Osteoblast (primary cell): ENCODE data around the gene PIGT. TPM values are rescaled to one million over a fixed set of nuclear protein-coding genes. Genes with fewer than 3 reads are reported as not detected.

Experiments used
- DNase-seq: peaks from one replicate; pipeline ENCODE4 v3.0.0; 2011; ENCODE audit warnings: low spot score, mixed read lengths; ENCODE audit not compliant: insufficient read length; ENCODE audit errors: missing footprints
- H2AFZ ChIP-seq: 2 replicates; pipeline ENCODE4 v1.6.0; 2011; ENCODE audit warnings: mild to moderate bottlenecking, low read length
- H3K27ac ChIP-seq: 2 replicates; pipeline ENCODE4 v1.5.1; 2011; ENCODE audit warnings: mild to moderate bottlenecking, low read depth, low read length, moderate library complexity
- H3K27me3 ChIP-seq: 2 replicates; pipeline ENCODE4 v1.6.0; 2012; ENCODE audit warnings: mild to moderate bottlenecking, control low read depth, inconsistent platforms, low read length, moderate library complexity; ENCODE audit not compliant: insufficient read depth
- H3K36me3 ChIP-seq: 2 replicates; pipeline ENCODE4 v1.5.1; 2011; ENCODE audit warnings: mild to moderate bottlenecking, low read length, control low read depth, moderate library complexity; ENCODE audit not compliant: insufficient read depth
- H3K4me1 ChIP-seq: 2 replicates; pipeline ENCODE4 v1.5.1; 2011; ENCODE audit warnings: mild to moderate bottlenecking, low read length, control low read depth, moderate library complexity; ENCODE audit not compliant: insufficient read depth
- H3K4me2 ChIP-seq: 2 replicates; pipeline ENCODE4 v1.6.0; 2011; ENCODE audit warnings: mild to moderate bottlenecking, low read length; ENCODE audit not compliant: insufficient read depth
- H3K4me3 ChIP-seq: fragments of 200-600 bp; sonication (generic); 3 replicates; pipeline ENCODE4 v1.5.1; 2012; ENCODE audit warnings: mild to moderate bottlenecking, low read length, inconsistent platforms; ENCODE audit not compliant: insufficient read depth
- H3K79me2 ChIP-seq: 2 replicates; pipeline ENCODE4 v1.6.0; 2012; ENCODE audit warnings: mild to moderate bottlenecking, low read length, control low read depth, inconsistent platforms; ENCODE audit not compliant: insufficient read depth
- H3K9me3 ChIP-seq: 2 replicates; pipeline ENCODE4 v1.5.1; 2011; ENCODE audit warnings: low read depth, low read length, control low read depth
- H4K20me1 ChIP-seq: 2 replicates; pipeline ENCODE4 v1.6.0; 2012; ENCODE audit warnings: mild to moderate bottlenecking, low read length, control low read depth; ENCODE audit not compliant: insufficient read depth
- CTCF ChIP-seq: IDR thresholded peaks from 2 replicates; pipeline ENCODE4 v1.5.1; 2011; ENCODE audit warnings: mild to moderate bottlenecking, low read depth, low read length, moderate library complexity; ENCODE audit errors: extremely low read depth
- total RNA-seq: library from RNA; depleted of rRNA; stranded (reverse); fragments of >200 nt; gene quantifications from 2 replicates; pipeline ENCODE4 v1.2.3, GENCODE V29; 2012

PIGT gene
- total RNA-seq, 1 donor = 52.8 TPM

- no peak for TF ChIP-seq CTCF
- Histone ChIP-seq H4K20me1 (no peaks in the 10 kb centered on the region), H3K9me3 (no peaks in the 10 kb centered on the region), H3K27ac (no peak overlapping the region), H2AFZ (no peak overlapping the region), H3K4me1 (no peaks in the 10 kb centered on the region), H3K4me2 (no peak overlapping the region), H3K36me3 (peaks cover 8% of the 10 kb centered on the region), H3K27me3 (no peaks in the 10 kb centered on the region), H3K79me2 (no peaks in the 10 kb centered on the region), H3K4me3 (no peak overlapping the region)
- DNase-seq = no peak
These were observed 13.7 kb downstream of the PIGT start for GRCh38 chr20:45429618-45430017.

- no peak for TF ChIP-seq CTCF
- H3K9me3 ChIP-seq = no peaks in the 10 kb centered on the region
- no peak overlapping the region for H2AFZ ChIP-seq
- no peaks in the 10 kb centered on the region for H4K20me1 ChIP-seq
- peaks cover 2% of the 10 kb centered on the region for H3K4me1 ChIP-seq
- H3K4me3 ChIP-seq = no peak overlapping the region
- H3K79me2 ChIP-seq = no peaks in the 10 kb centered on the region
- no peak overlapping the region for H3K4me2 ChIP-seq
- no peak for DNase-seq
- H3K36me3 ChIP-seq = no peaks in the 10 kb centered on the region
- no peak overlapping the region for H3K27ac ChIP-seq
- H3K27me3 ChIP-seq = no peaks in the 10 kb centered on the region
These were observed 16.4 kb downstream of the PIGT start for GRCh38 chr20:45432294-45432693.

- no peaks in the 10 kb centered on the region for H4K20me1 ChIP-seq
- H2AFZ ChIP-seq = no peak overlapping the region
- no peak overlapping the region for H3K27ac ChIP-seq
- H3K79me2 ChIP-seq = no peaks in the 10 kb centered on the region
- peak; percentile 85 for DNase-seq
- H3K4me2 ChIP-seq = no peak overlapping the region
- no peak for TF ChIP-seq CTCF
- H3K4me3 ChIP-seq = no peak overlapping the region
- H3K4me1 ChIP-seq = peaks cover 2% of the 10 kb centered on the region
- H3K36me3 ChIP-seq = no peaks in the 10 kb centered on the region
- H3K27me3 ChIP-seq = no peaks in the 10 kb centered on the region
- no peaks in the 10 kb centered on the region for H3K9me3 ChIP-seq
These were observed 17.4 kb downstream of the PIGT start for GRCh38 chr20:45433316-45433715.

- H3K27ac ChIP-seq = no peak overlapping the region
- H3K36me3 ChIP-seq = no peaks in the 10 kb centered on the region
- H3K4me2 ChIP-seq = no peak overlapping the region
- no peak for TF ChIP-seq CTCF
- peaks cover 2% of the 10 kb centered on the region for H3K4me1 ChIP-seq
- H4K20me1 ChIP-seq = no peaks in the 10 kb centered on the region
- no peaks in the 10 kb centered on the region for H3K9me3 ChIP-seq
- no peaks in the 10 kb centered on the region for H3K79me2 ChIP-seq
- no peak overlapping the region for H2AFZ ChIP-seq
- no peaks in the 10 kb centered on the region for H3K27me3 ChIP-seq
- H3K4me3 ChIP-seq = no peak overlapping the region
- no peak for DNase-seq
These were observed 18.0 kb downstream of the PIGT start for GRCh38 chr20:45433976-45434375.
